C4-2B (cell line): ENCODE data around the gene ACSL3.
"Not testable (repeated sequence)": the region's sequence is repeated elsewhere in the genome, so short reads cannot be mapped to it uniquely, and the experiment has no call there.

Experiments
- H3K27ac ChIP-seq: fragments of 450-650 bp; 2 replicates; pipeline ENCODE4 v1.5.1; 2017
- CTCF ChIP-seq: fragments of 450-650 bp; conservative IDR thresholded peaks from 2 replicates; pipeline ENCODE4 v1.5.1; 2017; ENCODE audit warnings: mild to moderate bottlenecking
- ZFX ChIP-seq: fragments of 450-650 bp; IDR thresholded peaks from 2 replicates; pipeline ENCODE4 v1.6.1; 2017

The ACSL3 gene

DNA sequence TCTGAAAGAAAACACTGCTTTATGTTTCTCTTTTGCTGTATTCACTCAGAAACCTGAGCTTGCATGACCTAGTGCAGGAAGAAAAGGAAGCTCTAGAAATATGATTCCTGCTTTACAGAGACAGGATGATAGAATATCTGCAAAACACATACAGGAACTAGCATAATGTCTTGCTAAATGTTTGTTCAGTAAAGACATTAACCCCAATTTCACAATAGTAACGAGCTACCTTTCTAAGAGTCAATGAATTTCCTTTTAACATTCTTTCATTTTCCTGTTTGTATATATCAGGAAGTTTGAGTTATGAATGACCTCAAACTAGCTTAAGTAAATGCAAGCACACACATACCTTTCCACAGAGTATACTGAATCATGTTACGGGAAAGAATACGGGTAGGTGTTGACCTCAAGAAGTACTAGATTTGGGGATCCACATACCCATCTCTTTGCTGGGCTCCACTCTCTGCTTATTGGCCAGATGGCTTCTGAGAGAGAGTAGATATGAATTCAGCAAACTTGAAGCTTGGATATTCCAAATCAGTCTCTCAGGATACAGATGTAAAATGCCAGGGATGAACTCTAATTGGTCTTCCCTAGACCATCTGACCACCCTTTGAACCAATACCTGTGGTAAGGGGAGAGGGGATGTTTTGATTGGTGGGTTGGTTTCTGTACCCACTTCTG is 18.2 kb upstream of the ACSL3 start:
- H3K27ac ChIP-seq, result peak overlapping the region; percentile 54; the same call in 1 of the 2 replicates
- TF ChIP-seq CTCF, result no peak
- no peak for TF ChIP-seq ZFX

DNA sequence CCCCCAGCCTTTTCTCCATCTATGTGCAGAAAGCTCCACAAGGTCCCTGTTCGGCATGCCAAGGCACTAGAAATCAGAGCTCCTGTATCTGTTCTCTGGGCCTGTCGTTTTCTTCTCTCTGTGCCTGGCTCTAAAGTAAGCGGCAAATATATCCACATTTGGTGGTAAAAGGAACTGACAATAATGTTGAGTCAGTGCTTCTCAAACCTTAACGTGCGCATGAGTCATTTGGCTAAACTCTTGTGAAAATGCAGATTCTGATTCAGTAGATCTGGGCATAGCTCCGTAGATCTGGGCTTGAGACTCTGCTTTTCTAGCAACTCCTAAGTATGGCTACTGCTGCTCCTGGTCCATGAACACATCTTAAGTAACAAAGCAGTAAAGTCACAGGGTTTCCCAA is 16.5 kb upstream of the ACSL3 start:
- no peak for TF ChIP-seq ZFX
- no peak for TF ChIP-seq CTCF
- H3K27ac ChIP-seq, result no peak overlapping the region

DNA sequence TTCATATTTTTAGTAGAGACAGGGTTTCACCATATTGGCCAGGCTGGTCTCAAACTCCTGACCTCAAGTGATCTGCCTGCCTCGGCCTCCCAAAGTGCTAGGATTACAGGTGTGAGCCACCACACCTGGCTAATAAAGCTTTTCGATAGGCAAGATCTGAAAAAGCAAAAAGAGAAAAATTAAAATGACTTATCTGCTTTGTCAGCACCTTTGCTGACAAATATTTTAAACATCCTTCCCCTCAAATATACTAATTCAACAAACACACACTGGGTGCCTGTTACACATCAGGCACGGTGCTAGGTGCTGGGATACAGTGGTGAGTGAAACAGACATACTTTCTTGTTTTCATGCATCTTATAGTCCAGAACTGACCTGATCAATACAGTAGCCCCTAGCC is 15.5 kb upstream of the ACSL3 start:
- not testable (repeated sequence) for H3K27ac ChIP-seq

GRCh38 chr2:222846003-222846402 is 14.8 kb upstream of the ACSL3 start:
- TF ChIP-seq CTCF (no peak), ZFX (no peak)
- H3K27ac ChIP-seq, result no peak overlapping the region

- peak overlapping the region; percentile 36 for H3K27ac ChIP-seq
Observed at GRCh38 chr2:222848031-222848430, 12.8 kb upstream of the ACSL3 start.

- H3K27ac ChIP-seq, result no peak overlapping the region; the same call in 1 of the 2 replicates
Observed at GRCh38 chr2:222848862-222849261, 12.0 kb upstream of the ACSL3 start.

GRCh38 chr2:222851956-222852617 is 8.7 kb upstream of the ACSL3 start:
- no peak for TF ChIP-seq CTCF
- TF ChIP-seq ZFX, result no peak

More at GRCh38 chr2:222848862-222849261, 12.0 kb upstream of the ACSL3 start:
- TF ChIP-seq ZFX (no peak), CTCF (no peak)

GRCh38 chr2:222854773-222855700 is 5.8 kb upstream of the ACSL3 start:
- TF ChIP-seq ZFX (no peak), CTCF (no peak)
- H3K27ac ChIP-seq, result no peak overlapping the region

More at GRCh38 chr2:222851956-222852617, 8.7 kb upstream of the ACSL3 start:
- H3K27ac ChIP-seq, result no peak overlapping the region
